Calu3 (cell line): Measurements from ENCODE around the gene CRTC1. TPM values are rescaled to one million over a fixed set of nuclear protein-coding genes. Genes with fewer than 3 reads are reported as not detected.
"Not testable (repeated sequence)": the region's sequence is repeated elsewhere in the genome, so short reads cannot be mapped to it uniquely, and the experiment has no call there.

ENCODE experiments used
- BruUV-seq: library from RNA; stranded (reverse); fragments of 400-500 nt; replicated peaks from 2 replicates; lab custom pipeline; 2021; lab: Mats Ljungman, UMichigan
- CTCF ChIA-PET: fragments of 300-600 bp; sonication (Branson Sonifier 250); formaldehyde crosslinking; loops from one replicate; lab custom pipeline; 2022; ENCODE audit warnings: antibody characterized with exemption; lab: Charles Lee
- DNase-seq: peaks from one replicate; pipeline ENCODE4 v3.0.0; 2022
- H3K27ac Mint-ChIP-seq: one replicate; pipeline ENCODE4 v1.8.0; 2022; ENCODE audit warnings: mixed read lengths; ENCODE audit not compliant: unreplicated experiment
- H3K27me3 Mint-ChIP-seq: one replicate; pipeline ENCODE4 v1.8.0; 2022; ENCODE audit warnings: mixed read lengths; ENCODE audit not compliant: unreplicated experiment
- H3K36me3 Mint-ChIP-seq: one replicate; pipeline ENCODE4 v1.8.0; 2022; ENCODE audit warnings: mild to moderate bottlenecking, moderate library complexity, mixed read lengths; ENCODE audit not compliant: insufficient read depth, unreplicated experiment
- H3K4me1 Mint-ChIP-seq: one replicate; pipeline ENCODE4 v1.8.0; 2022; ENCODE audit warnings: mild to moderate bottlenecking, low read depth, mixed read lengths; ENCODE audit not compliant: unreplicated experiment
- H3K4me3 Mint-ChIP-seq: one replicate; pipeline ENCODE4 v1.8.0; 2022; ENCODE audit warnings: mild to moderate bottlenecking, low read depth, moderate library complexity, mixed read lengths; ENCODE audit not compliant: unreplicated experiment
- H3K9me3 Mint-ChIP-seq: one replicate; pipeline ENCODE4 v1.8.0; 2022; ENCODE audit warnings: low read depth, mixed read lengths; ENCODE audit not compliant: unreplicated experiment
- intact Hi-C: fragments of 100-400 bp; cut with micrococcal nuclease; formaldehyde crosslinking; loops from one replicate; pipeline ENCODE4 v1.10.0; 2022; ENCODE audit not compliant: unreplicated experiment
- total RNA-seq: library from RNA; stranded (reverse); gene quantifications from 2 replicates; pipeline ENCODE4 v1.2.3, GENCODE V29; 2022
- TF ChIP-seq, protein P1 (sequence below): fragments of 200-600 bp; IDR thresholded peaks from one replicate; pipeline ENCODE4 v1.8.0; 2022; ENCODE audit warnings: antibody characterized with exemption; ENCODE audit not compliant: unreplicated experiment

The CRTC1 gene
- total RNA-seq, 1 experiment from 2014 or later = 8.5 TPM

DNA sequence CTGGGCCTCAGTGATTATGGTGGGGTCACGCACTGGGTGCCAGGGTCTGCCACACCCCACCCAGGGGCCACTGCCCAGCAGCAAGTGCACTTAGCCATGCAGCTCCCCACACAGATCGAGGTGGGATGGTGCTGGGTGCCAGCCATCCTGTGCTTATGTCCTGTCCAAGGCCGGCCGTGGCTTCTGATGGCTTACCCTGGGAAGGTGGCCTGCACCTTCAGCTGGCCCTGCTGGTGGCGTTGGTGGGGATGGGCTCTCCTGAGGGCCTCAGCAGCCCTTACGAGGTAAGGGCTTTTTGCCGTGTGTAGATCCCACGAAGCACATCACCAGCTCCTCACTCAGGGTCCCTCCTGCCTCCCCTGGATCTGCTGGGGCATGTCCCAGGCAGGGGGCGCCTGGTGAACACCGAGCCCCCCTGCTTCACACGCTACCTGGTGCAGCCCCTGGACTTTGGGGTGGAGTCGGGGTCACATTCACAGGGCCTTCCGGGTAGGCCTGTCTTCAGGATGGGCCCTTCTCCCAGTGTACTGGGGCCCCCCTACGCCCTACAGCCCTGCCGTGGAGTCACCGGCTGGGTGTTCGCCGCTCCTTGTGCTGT is 46.6 kb downstream of the CRTC1 start:
- Mint-ChIP-seq H3K9me3 (no peaks in the 10 kb centered on the region), H3K36me3 (peaks cover 5% of the 10 kb centered on the region), H3K27me3 (no peaks in the 10 kb centered on the region), H3K4me1 (peaks cover 9% of the 10 kb centered on the region), H3K27ac (no peak overlapping the region), H3K4me3 (no peak overlapping the region)
- CTCF ChIA-PET = no interaction called here
- DNase-seq = no peak
- TF ChIP-seq, protein P1, sequence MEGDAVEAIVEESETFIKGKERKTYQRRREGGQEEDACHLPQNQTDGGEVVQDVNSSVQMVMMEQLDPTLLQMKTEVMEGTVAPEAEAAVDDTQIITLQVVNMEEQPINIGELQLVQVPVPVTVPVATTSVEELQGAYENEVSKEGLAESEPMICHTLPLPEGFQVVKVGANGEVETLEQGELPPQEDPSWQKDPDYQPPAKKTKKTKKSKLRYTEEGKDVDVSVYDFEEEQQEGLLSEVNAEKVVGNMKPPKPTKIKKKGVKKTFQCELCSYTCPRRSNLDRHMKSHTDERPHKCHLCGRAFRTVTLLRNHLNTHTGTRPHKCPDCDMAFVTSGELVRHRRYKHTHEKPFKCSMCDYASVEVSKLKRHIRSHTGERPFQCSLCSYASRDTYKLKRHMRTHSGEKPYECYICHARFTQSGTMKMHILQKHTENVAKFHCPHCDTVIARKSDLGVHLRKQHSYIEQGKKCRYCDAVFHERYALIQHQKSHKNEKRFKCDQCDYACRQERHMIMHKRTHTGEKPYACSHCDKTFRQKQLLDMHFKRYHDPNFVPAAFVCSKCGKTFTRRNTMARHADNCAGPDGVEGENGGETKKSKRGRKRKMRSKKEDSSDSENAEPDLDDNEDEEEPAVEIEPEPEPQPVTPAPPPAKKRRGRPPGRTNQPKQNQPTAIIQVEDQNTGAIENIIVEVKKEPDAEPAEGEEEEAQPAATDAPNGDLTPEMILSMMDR = no peak
- no TSS peak for BruUV-seq
- intact Hi-C loops = no loop called here

DNA sequence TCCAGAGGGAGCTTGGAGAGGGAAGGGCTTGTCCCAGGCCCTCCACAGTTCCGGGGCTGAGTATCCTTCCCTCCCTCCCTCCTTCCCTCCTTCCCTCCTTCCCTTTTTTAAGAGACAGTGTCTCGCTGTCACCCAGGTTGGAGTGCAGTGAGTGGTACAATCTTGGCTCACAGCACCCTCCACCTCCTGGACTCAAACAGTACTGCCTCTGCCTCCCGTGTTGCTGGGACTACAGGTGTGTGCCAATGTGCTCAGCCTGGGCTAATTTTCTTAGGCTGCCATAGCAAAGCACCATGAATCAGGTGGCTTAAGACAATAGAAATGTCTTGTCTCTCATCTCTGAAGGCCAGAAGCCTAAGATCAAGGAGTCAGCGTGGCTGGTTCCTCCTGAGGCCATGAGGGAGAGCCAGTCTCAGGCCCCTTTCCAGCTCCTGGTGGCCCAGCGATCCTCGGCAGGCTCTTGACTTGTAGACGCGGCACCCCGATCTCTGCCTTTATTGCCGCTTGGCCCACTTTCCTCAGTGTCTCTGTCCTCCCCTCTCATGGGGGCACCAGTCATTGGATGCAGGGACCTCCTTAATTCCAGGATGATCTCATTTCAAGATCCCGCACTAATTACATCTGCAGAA is 47.5 kb downstream of the CRTC1 start:
- CTCF ChIA-PET = no interaction called here
- intact Hi-C loops = no loop called here
- BruUV-seq = no TSS peak
- peaks cover 9% of the 10 kb centered on the region for H3K4me1 Mint-ChIP-seq
- H3K9me3 Mint-ChIP-seq = no peaks in the 10 kb centered on the region
- H3K4me3 Mint-ChIP-seq = no peak overlapping the region
- TF ChIP-seq, protein P1 = no peak
- no peak for DNase-seq
- H3K27me3 Mint-ChIP-seq = no peaks in the 10 kb centered on the region
- H3K27ac Mint-ChIP-seq = no peak overlapping the region
- peaks cover 5% of the 10 kb centered on the region for H3K36me3 Mint-ChIP-seq

DNA sequence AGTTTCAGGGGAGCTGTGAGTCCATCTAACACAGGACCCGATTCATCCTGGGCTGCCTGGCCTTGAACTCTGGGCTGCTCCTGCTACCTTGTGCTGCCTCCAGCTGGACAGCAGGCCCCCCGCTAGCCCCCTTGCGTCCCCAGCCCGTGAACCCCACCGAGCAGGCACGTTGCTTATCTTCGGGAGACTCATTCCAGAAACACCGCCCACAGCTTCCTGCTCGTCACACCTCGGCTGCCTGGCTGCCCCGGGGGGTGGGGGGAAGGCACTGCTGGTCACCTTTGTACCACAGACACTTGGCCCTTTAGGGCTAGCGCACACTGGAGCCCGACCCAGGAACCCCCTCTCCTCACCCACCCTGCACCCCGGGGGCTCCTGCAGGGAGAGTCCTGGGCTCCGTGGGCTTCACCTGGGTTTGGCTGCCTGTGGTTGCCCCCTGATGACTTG is 48.1 kb downstream of the CRTC1 start:
- TF ChIP-seq, protein P1 = no peak
- CTCF ChIA-PET = no interaction called here
- Mint-ChIP-seq H3K27ac (no peak overlapping the region), H3K36me3 (peaks cover 5% of the 10 kb centered on the region), H3K9me3 (no peaks in the 10 kb centered on the region), H3K27me3 (no peaks in the 10 kb centered on the region), H3K4me1 (peaks cover 9% of the 10 kb centered on the region), H3K4me3 (no peak overlapping the region)
- peak; percentile 19 for DNase-seq
- intact Hi-C loops = no loop called here
- BruUV-seq = no TSS peak

DNA sequence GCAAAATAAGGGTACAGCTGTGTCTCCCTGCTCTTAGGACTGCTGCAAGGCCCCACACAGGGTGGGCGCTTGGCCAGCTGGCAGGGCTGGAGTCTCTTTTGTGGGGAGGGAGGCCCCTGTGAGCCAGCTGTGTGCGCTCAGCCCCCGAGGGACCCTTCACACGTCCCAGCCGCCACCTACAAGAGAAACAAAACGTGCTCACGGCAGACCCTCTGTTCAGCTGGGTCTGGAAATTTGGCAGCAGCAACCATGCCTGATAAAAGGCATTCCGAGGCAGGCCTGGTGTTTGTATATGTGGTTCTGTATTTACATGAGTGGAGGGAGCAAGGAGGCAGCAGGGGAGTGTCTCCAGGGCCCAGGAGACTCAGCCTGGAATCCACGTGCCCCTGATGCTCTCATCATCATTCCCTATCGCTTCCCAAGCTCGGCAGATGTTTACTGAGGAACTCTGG is 49.7 kb downstream of the CRTC1 start:
- intact Hi-C loops = no loop called here
- no TSS peak for BruUV-seq
- no peak for DNase-seq
- TF ChIP-seq, protein P1 = no peak
- Mint-ChIP-seq H3K27ac (no peak overlapping the region), H3K27me3 (no peaks in the 10 kb centered on the region), H3K4me3 (no peak overlapping the region), H3K9me3 (no peaks in the 10 kb centered on the region), H3K36me3 (peaks cover 5% of the 10 kb centered on the region), H3K4me1 (peaks cover 18% of the 10 kb centered on the region)
- CTCF ChIA-PET = no interaction called here

DNA sequence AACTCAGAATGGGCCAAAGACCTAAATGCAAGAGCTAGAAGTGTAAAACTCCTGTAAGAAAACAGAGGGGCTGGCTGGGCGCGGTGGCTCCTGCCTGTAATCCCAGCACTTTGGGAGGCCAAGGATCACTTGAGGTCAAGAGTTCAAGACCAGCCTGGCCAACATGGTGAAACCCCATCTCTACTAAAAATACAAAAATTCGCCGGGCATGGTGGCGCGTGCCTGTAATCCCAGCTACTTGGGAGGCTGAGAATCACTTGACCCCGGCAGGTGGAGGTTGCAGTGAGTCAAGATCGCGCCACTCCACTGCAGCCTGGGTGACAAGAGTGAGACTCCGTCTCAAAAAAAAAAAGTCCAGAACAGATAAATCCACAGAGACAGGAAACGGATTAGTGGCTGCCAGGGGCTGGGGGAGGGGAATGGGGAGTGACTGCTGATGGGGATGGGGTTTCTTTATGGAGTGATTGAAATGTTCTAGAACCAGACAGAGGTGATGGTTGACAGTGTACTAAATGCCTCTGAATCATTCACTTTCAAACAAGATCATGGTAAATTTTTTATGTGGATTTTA is 50.4 kb downstream of the CRTC1 start:
- CTCF ChIA-PET, intact Hi-C loops, H3K27me3 Mint-ChIP-seq, H3K36me3 Mint-ChIP-seq, H3K4me3 Mint-ChIP-seq, BruUV-seq, H3K27ac Mint-ChIP-seq, DNase-seq, H3K9me3 Mint-ChIP-seq: not testable (repeated sequence)
- peaks cover 18% of the 10 kb centered on the region for H3K4me1 Mint-ChIP-seq
